Mammary epithelial cell (primary cell): ENCODE data around the gene HIVEP1.

Source experiments
- CTCF ChIP-seq, 2 donors: IDR thresholded peaks in 1 of 2; conservative IDR thresholded peaks in 1 of 2; 2 replicates each; pipeline ENCODE4 v1.5.1; 2011 to 2012; ENCODE audit warnings: inconsistent platforms in 2 of 2, low read length in 2 of 2, mild to moderate bottlenecking in 2 of 2, control low read depth in 1 of 2, low read depth in 1 of 2; ENCODE audit not compliant: insufficient read depth in 1 of 2; ENCODE audit errors: extremely low read depth in 1 of 2
- EZH2 ChIP-seq: IDR thresholded peaks from 2 replicates; pipeline ENCODE4 v1.6.1; 2012; ENCODE audit warnings: low read length, inconsistent platforms, borderline replicate concordance

DNA sequence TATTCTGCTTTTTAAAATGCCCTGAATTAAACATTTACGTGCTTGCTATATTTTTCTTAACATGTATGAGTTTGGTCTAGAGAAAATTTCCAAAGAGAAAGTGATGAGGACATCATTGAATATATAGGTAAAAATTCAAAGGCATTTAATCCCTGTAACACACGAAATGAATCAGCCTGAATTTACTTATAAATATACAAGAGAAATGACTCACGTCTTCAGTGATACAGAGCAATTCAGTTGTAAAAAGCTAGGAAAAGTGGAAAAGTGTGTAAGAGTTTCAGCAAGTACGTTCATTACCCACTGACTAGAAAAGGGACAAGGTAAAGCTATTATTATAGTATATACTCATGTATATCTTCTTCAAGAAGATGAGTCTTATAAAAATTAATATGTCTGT is 124.8 kb downstream of the HIVEP1 start:
- TF ChIP-seq CTCF (conservative IDR thresholded peaks at IDR 0.05 in 1 of 2, IDR thresholded peaks at IDR 0.05 in 1 of 2; ENCODE audit: extremely low read depth in 1 of 2, insufficient read depth in 1 of 2, low read depth in 1 of 2, low read length in 2 of 2): no peak
- TF ChIP-seq EZH2: no peak
